K562 (cell line): Measurements from ENCODE around the gene CXXC4. TPM values are rescaled to one million over a fixed set of nuclear protein-coding genes. Genes with fewer than 3 reads are reported as not detected.
A peak's percentile ranks its signal among the peaks of the same experiment; 100 is the strongest.

Source experiments
- ARID1B ChIP-seq: fragments of 450-650 bp; IDR thresholded peaks from 2 replicates; pipeline ENCODE4 v1.6.1; 2016; ENCODE audit warnings: antibody characterized with exemption, mild to moderate bottlenecking, inconsistent platforms
- ARNT ChIP-seq, 2 experiments: fragments of 450-650 bp; IDR thresholded peaks; 2 replicates each; pipeline ENCODE4 v1.6.1; 2016; ENCODE audit warnings: mild to moderate bottlenecking in 1 of 2
- CBX2 ChIP-seq: fragments of 200-600 bp; sonication (generic); IDR thresholded peaks from one replicate; pipeline ENCODE4 v1.6.1; 2012; ENCODE audit warnings: mild to moderate bottlenecking, low read length, inconsistent platforms; ENCODE audit not compliant: insufficient read depth, poor library complexity, severe bottlenecking
- CCNT2 ChIP-seq: IDR thresholded peaks from 2 replicates; pipeline ENCODE4 v1.6.1; 2011; ENCODE audit warnings: borderline replicate concordance, low read depth, mild to moderate bottlenecking, moderate library complexity, mixed read lengths, low read length; ENCODE audit not compliant: insufficient read length; ENCODE audit errors: extremely low read depth
- E2F6 ChIP-seq, 2 experiments: IDR thresholded peaks; 2 replicates each; pipeline ENCODE4 v1.6.1; 2011; ENCODE audit warnings: borderline replicate concordance in 1 of 2, control low read depth in 1 of 2, low read depth in 1 of 2, low read length in 1 of 2, mild to moderate bottlenecking in 1 of 2, mixed read lengths in 1 of 2, moderate library complexity in 1 of 2; ENCODE audit not compliant: insufficient read depth in 1 of 2, insufficient read length in 1 of 2, poor library complexity in 1 of 2, severe bottlenecking in 1 of 2; ENCODE audit errors: extremely low read depth in 1 of 2
- FOXJ2 ChIP-seq: fragments of 200-800 bp; sonication (Bioruptor generic); IDR thresholded peaks from 2 replicates; pipeline ENCODE4 v1.6.1; 2016; ENCODE audit warnings: missing genetic modification characterization, missing compliant biosample characterization
- HDAC2 ChIP-seq: fragments of 450-650 bp; IDR thresholded peaks from 2 replicates; pipeline ENCODE4 v1.6.1; 2016; ENCODE audit warnings: mild to moderate bottlenecking
- KDM1A ChIP-seq, 2 experiments: fragments of 450-650 bp; IDR thresholded peaks; 2 replicates each; pipeline ENCODE4 v1.6.1; 2016; ENCODE audit warnings: mild to moderate bottlenecking in 2 of 2
- NFYB ChIP-seq: IDR thresholded peaks from 2 replicates; pipeline ENCODE4 v1.6.1; 2011; ENCODE audit warnings: mild to moderate bottlenecking, moderate library complexity; ENCODE audit not compliant: insufficient read length; ENCODE audit errors: extremely low read depth
- SMAD4 ChIP-seq: fragments of 250-450 bp; sonication (Bioruptor Pico); conservative IDR thresholded peaks from 2 replicates; pipeline ENCODE4 v1.8.0; 2021; ENCODE audit warnings: inconsistent platforms, mild to moderate bottlenecking, moderate library complexity
- SMARCA4 ChIP-seq: fragments of 450-650 bp; IDR thresholded peaks from 2 replicates; pipeline ENCODE4 v1.6.1; 2016
- TRIM24 ChIP-seq, 2 experiments: fragments of 450-650 bp; IDR thresholded peaks; 2 replicates each; pipeline ENCODE4 v1.6.1; 2016
- XRCC4 ChIP-seq: IDR thresholded peaks from one replicate; pipeline ENCODE4 v1.6.1; 2011; ENCODE audit not compliant: insufficient read depth, insufficient read length; ENCODE audit errors: extremely low read depth
- ZNF830 ChIP-seq: fragments of 250-450 bp; sonication (Bioruptor Pico); IDR thresholded peaks from 2 replicates; pipeline ENCODE4 v1.5.0; 2021; ENCODE audit warnings: mild to moderate bottlenecking
- polyA plus RNA-seq, 8 experiments: library from polyadenylated mRNA; depleted of rRNA in 4 of 8; stranded (reverse) in 5 of 8; unstranded in 3 of 8; fragments of >200 nt; fragmentation: Nextera tagmentation in 2 of 8; fragmentation: Illumina TruSeq in 1 of 8; extraction: Ambion mirVana in 2 of 8; extraction: Trizol in 1 of 8; gene quantifications; 2 replicates each; pipeline versions ENCODE4 v1.2.1 to v1.2.3, GENCODE V29; 2011 to 2014; ENCODE audit warnings: inconsistent platforms in 1 of 8, missing spikeins in 1 of 8
- total RNA-seq, 7 experiments: library from RNA; depleted of rRNA in 6 of 7; stranded (reverse); fragments of >200 nt in 6 of 7; fragmentation: Illumina TruSeq in 2 of 7; extraction: Trizol in 2 of 7; gene quantifications; 2 replicates each; pipeline versions ENCODE4 v1.2.1 to v1.2.3, GENCODE V29; 2011 to 2021; ENCODE audit warnings: low replicate concordance in 1 of 7
- TF ChIP-seq, protein P1 (sequence below): sonication (generic); formaldehyde crosslinking; IDR thresholded peaks from 2 replicates; pipeline ENCODE4 v1.4.0; 2020; ENCODE audit warnings: mild to moderate bottlenecking, missing genetic modification reagents
- TF ChIP-seq, protein P2 (sequence below), 2 experiments: fragments of 450-650 bp; formaldehyde crosslinking in 1 of 2; IDR thresholded peaks; 2 replicates each; pipeline versions ENCODE4 v1.4.0 to v1.6.1; 2014 to 2020; ENCODE audit warnings: mild to moderate bottlenecking in 2 of 2, borderline replicate concordance in 1 of 2, low read depth in 1 of 2

Gene CXXC4
- total and polyA plus RNA-seq, 9 of the 15 experiments (the other 6 are each of a cell fraction or from before 2014, with no cell fraction given) = not detected

DNA sequence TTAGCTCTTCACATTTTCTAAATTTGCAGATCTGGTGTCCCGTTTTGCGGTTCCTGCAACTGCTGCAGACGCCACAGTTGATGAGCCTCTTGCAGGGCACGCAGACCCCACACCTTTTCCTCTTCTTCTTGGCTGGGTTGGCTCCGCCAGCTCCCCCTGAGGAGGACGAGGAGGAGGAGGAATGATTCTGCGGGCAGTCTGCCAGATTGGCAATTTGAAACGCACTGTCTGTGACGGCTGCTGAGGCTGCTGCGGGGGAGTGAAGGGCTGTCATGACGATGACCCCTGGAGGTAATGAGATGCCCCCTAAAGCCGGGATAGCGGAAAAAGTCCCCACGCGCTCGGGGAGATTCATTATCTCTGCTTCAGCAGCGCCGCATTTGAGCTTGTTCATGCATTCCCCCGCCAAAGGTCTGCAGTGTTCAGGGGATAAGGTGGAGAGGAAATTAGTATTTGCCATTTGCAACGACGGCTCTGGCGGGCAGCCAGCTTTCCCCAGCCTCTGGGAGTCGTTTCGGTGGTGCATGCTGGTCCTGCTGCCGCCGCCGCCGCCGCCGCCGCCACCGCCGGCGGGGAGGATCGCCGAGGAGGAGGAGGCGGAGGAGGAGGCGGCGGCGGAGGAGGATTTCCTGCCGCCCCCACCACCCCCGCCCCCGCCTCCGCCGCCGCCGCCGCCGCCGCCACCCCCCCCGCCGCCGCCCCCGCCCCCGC lies 3.8 kb downstream of the CXXC4 start (continued):
- 0 out of 2 replicates have a peak, but pooled peaks have one; percentile 43 for TF ChIP-seq SMARCA4
- 0 out of 4 replicates have a peak, but pooled peaks of 1 of the 2 experiments have one; percentile 11 for TF ChIP-seq TRIM24 (IDR thresholded peaks at IDR 0.05)
- peak; percentile 40; the same call in 1 of the 2 replicates for TF ChIP-seq HDAC2
- peak; percentile 21 for TF ChIP-seq CCNT2
- TF ChIP-seq, protein P1, sequence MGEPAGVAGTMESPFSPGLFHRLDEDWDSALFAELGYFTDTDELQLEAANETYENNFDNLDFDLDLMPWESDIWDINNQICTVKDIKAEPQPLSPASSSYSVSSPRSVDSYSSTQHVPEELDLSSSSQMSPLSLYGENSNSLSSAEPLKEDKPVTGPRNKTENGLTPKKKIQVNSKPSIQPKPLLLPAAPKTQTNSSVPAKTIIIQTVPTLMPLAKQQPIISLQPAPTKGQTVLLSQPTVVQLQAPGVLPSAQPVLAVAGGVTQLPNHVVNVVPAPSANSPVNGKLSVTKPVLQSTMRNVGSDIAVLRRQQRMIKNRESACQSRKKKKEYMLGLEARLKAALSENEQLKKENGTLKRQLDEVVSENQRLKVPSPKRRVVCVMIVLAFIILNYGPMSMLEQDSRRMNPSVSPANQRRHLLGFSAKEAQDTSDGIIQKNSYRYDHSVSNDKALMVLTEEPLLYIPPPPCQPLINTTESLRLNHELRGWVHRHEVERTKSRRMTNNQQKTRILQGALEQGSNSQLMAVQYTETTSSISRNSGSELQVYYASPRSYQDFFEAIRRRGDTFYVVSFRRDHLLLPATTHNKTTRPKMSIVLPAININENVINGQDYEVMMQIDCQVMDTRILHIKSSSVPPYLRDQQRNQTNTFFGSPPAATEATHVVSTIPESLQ (CRISPR knock-in tag) = 0 out of 2 replicates have a peak, but pooled peaks have one; percentile 41
- no peak for TF ChIP-seq XRCC4
- peak; percentile 57 to 61; a peak in 3 of 4 replicates for TF ChIP-seq KDM1A (IDR thresholded peaks at IDR 0.05)
- peak; percentile 38; the same call in 1 of the 2 replicates for TF ChIP-seq SMAD4 (CRISPR knock-in tag)
- TF ChIP-seq ZNF830 (CRISPR knock-in tag) = no peak
- TF ChIP-seq ARNT (IDR thresholded peaks at IDR 0.05) = no peak
- TF ChIP-seq CBX2 = no peak
- TF ChIP-seq, protein P2, sequence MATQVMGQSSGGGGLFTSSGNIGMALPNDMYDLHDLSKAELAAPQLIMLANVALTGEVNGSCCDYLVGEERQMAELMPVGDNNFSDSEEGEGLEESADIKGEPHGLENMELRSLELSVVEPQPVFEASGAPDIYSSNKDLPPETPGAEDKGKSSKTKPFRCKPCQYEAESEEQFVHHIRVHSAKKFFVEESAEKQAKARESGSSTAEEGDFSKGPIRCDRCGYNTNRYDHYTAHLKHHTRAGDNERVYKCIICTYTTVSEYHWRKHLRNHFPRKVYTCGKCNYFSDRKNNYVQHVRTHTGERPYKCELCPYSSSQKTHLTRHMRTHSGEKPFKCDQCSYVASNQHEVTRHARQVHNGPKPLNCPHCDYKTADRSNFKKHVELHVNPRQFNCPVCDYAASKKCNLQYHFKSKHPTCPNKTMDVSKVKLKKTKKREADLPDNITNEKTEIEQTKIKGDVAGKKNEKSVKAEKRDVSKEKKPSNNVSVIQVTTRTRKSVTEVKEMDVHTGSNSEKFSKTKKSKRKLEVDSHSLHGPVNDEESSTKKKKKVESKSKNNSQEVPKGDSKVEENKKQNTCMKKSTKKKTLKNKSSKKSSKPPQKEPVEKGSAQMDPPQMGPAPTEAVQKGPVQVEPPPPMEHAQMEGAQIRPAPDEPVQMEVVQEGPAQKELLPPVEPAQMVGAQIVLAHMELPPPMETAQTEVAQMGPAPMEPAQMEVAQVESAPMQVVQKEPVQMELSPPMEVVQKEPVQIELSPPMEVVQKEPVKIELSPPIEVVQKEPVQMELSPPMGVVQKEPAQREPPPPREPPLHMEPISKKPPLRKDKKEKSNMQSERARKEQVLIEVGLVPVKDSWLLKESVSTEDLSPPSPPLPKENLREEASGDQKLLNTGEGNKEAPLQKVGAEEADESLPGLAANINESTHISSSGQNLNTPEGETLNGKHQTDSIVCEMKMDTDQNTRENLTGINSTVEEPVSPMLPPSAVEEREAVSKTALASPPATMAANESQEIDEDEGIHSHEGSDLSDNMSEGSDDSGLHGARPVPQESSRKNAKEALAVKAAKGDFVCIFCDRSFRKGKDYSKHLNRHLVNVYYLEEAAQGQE (IDR thresholded peaks at IDR 0.05; ENCODE audit: borderline replicate concordance) = no peak
- TF ChIP-seq, protein P2 (CRISPR knock-in tag; IDR thresholded peaks at IDR 0.05; ENCODE audit: low read depth) = no peak
- peak in 1 of 2 experiments; percentile 36 for TF ChIP-seq E2F6 (IDR thresholded peaks at IDR 0.05; ENCODE audit: borderline replicate concordance in 1 of 2, extremely low read depth in 1 of 2, insufficient read depth in 1 of 2, insufficient read length in 1 of 2, low read depth in 1 of 2, low read length in 1 of 2, poor library complexity in 1 of 2, severe bottlenecking in 1 of 2)
- TF ChIP-seq FOXJ2 (tag) = no peak
- peak; percentile 61; the same call in 1 of the 2 replicates for TF ChIP-seq ARID1B
- no peak for TF ChIP-seq NFYB
